CD1c-positive myeloid dendritic cell (primary cell): ENCODE measurements around the gene SUSD6.

ENCODE experiments used
- DNase-seq: peaks from one replicate; pipeline ENCODE4 v3.0.0-alpha.2; 2016; ENCODE audit errors: extremely low spot score

The SUSD6 gene

DNA sequence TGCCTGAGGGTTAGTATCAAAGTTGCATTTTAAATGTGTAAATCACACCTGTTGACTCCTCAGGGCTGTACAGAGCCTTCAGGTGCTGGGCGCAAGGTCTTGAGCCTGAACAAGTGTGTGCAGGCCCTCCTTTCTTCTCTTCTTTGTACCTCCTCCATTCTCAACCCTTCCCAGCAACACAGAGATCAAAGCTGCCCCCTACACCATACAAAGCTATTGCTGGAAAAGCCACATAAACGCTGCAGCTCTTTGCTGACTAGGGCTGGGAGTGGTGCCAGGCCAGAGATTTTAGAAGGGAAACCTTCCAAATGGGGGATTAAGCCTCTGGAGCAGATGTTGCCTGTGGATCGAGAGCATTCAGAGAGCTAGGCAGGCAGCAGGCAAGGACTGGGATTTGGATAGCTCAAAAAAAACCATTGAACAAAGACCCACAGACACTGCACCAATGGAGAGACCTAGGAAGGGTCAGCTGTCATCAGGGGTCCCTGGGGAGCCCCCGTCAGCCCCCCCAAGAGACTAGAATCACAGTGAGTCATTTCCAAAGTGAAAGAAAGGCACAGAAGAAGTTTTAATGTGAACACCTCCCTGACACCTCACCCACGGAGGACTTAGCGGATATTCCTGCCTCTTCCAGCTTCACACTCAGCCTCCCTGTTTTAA is 18.2 kb upstream of the SUSD6 start:
- no peak for DNase-seq

DNA sequence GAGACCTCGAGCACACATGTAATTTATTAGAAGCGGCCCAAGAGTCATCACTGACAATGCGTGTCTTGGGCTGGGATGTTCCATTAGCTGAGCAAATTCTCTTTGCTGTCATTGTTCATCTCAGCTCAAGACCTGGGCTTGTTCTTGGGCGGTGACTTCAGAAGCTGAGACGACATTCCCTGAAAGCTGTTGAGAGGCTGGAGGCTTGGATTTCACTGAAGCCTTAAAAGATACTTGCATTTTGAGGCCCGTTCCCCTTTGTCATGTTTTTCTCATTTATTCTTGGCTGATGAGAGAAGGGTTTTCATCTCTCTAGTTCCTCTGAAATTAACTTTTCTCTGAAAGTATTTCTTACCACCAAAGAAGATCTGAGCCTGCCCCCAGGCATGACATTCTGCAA is 16.6 kb upstream of the SUSD6 start:
- no peak for DNase-seq

GRCh38 chr14:69595336-69595735 is 16.1 kb upstream of the SUSD6 start:
- DNase-seq, result no peak

GRCh38 chr14:69599431-69599830 is 12.0 kb upstream of the SUSD6 start:
- peak; percentile 19 for DNase-seq

- DNase-seq, result no peak
Observed at GRCh38 chr14:69600304-69600891, 11.0 kb upstream of the SUSD6 start.

- peak; percentile 49 for DNase-seq
Observed at GRCh38 chr14:69605738-69606137, 5.7 kb upstream of the SUSD6 start.

GRCh38 chr14:69606258-69607184 is 4.9 kb upstream of the SUSD6 start:
- DNase-seq, result peak; percentile 44

GRCh38 chr14:69610020-69610873 is 1.1 kb upstream of the SUSD6 start:
- DNase-seq, result no peak

- no peak for DNase-seq
Observed at GRCh38 chr14:69610874-69611171, 573 bp upstream of the SUSD6 start.

- DNase-seq, result peak; percentile 73
Observed at GRCh38 chr14:69612014-69612782, 802 bp downstream of the SUSD6 start.

GRCh38 chr14:69612783-69613130 is 1.4 kb downstream of the SUSD6 start:
- DNase-seq, result no peak

DNA sequence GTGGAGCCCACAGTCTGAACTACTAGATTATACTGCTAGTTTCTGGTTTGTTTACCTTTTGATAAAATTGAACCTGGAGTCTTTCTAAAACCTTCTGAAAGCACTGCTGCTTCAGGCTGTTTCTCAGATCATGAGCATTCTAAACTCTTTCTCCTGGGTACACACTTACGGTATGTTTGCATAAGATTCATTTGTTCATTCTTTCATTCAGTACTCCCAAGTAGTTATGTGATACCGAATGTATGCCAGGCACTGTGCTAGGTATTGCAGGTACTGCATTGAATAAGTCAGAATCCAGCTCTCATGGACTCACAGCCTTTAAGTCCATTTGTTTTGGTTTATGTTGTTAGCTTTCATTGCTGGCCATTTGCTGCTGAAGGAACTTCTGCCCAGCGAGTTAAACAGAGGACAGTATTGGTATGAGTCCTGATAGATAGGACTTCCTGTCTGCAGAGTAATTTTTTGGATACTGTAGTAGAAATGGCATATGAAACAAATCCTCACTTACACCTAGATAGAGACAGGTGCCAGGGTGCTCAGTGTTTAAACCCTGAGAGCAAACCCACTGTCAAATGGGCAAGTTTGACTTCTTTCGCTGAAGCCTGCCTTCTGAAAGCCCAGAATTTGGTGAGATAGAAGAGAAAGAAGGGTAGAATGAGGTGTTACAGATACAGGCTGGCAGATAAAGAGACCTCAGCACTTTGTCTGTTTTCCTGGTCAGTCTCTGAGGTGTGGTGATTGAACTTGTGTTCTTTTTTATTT is 2.1 kb downstream of the SUSD6 start:
- DNase-seq, result peak; percentile 53

DNA sequence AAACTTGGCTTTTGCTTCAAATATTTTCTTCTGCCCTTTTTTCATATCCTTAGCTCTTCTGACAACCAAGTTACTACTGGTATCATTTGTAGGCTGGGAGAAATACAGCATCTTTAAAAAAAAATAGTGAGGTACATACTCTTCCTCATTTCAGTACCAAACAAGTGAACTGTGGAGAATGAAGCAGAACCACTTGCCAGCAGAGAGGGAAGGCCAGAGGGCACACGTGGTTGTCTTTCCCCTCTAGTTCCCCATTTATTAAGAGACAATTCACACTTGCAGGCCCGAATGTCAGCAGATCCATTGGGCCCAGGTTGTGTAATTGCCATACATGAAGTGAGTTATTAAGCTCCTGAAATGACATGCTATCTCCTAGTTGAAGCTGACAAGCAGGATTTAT is 3.2 kb downstream of the SUSD6 start:
- DNase-seq, result peak; percentile 95

DNA sequence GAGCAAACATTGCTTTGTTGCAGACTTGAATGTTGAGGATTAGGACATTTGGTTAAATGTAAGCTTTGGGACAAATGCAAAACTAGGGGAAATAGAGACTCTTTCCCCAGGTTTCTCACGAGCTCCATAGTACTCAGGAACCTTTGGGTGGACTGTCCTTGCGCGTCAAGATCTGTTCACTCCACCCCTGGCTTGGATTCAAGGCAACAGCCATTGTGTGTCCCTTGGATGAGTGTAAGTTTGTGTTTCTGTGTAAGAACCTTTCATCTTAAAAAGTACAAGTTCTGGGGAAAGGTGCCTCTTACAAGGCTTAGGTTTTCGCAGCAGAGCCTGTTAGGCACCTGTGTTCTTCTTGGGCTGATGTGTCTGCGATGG is 3.7 kb downstream of the SUSD6 start:
- no peak for DNase-seq

DNA sequence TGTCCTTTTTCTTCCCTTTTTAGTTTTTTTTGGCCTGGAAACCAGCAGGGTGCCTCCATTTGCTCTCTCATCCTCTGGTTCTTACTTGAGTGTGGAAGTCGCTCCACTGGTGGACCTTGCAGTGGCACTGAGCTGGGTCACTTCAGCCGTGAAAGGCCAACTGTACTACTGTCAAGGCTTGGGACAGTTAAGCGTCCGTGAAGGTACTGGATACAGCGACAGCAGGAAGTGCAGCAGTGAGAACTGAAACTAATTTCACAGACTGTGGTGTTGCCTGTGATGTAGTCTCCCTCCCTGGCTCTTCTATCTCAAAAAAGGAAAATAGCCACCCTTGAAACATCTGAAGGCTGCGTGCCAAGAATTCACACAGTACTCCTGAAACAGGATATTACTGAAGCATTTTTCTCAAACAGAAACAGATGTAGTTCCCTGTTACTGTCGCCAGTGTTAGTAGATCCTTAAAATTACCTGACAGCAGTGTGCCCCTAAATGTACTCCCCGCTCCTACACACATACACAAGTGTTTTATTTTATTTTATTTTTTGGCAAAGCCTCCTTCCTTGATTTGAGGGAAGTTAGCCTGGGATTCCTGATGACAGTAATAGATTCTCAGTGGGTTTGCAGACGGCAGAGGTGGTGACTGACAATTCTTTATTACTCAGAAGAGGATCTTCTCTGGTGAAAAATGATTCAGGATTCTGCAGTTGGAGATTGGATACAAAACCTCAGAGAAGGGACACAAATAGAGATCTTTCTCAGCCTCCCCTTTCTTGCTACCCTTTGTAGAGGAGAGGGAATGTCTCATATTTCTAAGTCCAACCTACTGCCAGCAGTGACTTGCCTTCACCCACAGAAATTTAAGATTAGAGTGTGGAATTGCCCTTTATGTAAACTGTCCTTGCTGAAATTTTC is 4.4 kb downstream of the SUSD6 start:
- peak; percentile 95 for DNase-seq

GRCh38 chr14:69616408-69616773 is 5.0 kb downstream of the SUSD6 start:
- no peak for DNase-seq

DNA sequence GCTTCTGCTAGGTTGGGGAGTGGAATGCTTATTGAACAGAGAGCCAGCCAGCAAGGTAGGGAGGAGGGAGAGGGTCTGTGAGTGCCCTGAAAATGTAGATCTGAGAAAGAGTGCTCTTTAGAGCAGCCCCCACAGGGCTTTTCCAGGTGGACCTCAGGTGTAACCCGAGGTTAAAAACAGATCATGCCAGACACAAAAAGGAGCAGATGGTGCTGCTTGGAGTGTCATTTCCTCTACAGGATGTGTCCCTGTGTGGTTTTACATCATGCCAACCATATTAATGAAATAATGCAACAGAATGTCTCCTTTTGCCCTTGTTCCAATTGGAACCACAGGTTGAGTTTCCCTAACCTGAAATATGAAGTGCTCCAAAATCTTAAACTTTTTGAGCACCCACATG is 6.4 kb downstream of the SUSD6 start:
- no peak for DNase-seq

GRCh38 chr14:69619012-69619411 is 7.6 kb downstream of the SUSD6 start:
- peak; percentile 64 for DNase-seq

DNA sequence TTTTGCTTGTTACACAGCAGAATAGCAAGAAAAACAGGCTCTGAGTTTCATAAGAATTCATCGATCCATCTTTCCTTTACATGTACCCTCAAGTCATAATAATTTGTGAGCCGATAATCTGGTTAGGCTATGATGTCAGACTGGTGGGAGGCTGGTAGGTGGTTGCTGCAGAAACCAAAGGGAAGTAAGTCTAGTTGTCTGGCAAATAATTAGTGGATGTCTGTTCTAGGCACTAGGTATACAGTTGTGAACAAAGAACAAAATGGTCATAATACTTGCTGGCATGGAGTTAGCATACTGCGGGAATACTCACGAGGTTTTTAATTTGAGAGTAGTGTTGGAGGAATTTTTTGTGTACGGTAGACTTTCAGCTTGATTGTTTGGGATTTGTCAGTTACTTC is 8.8 kb downstream of the SUSD6 start:
- DNase-seq, result peak; percentile 84

GRCh38 chr14:69620981-69621380 is 9.6 kb downstream of the SUSD6 start:
- DNase-seq, result no peak
